HG03159 (cell line): Measurements from ENCODE around the gene ACSS3.
"Not testable (repeated sequence)": the region's sequence is repeated elsewhere in the genome, so short reads cannot be mapped to it uniquely, and the experiment has no call there.

Experiments
- ATAC-seq: cut with Tn5 transposase; IDR thresholded peaks from one replicate; pipeline ENCODE4 v1.9.1; 2021; ENCODE audit warnings: mild to moderate bottlenecking, moderate library complexity; ENCODE audit not compliant: unreplicated experiment

ACSS3 gene

GRCh38 chr12:81164827-81165226 is 86.9 kb downstream of the ACSS3 start:
- ATAC-seq = no peak

DNA sequence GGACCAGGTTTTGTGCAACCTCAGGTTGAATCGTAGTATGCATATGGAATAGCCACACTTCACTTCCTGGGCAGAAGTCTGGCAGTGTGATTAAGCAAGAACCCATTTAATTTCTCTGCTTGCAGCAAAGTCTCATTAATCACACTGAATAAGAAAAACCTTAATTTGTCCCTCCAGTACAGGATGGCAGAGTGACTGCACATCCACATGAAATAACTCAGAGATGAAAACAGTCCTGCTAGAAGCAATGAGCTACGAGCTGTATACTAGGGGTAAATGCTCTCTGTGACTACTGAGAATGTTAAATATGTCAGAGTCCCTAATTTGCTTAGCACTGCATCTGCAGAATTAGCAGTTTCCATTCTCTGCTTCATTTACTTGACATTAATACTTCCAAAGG is 88.9 kb downstream of the ACSS3 start:
- no peak for ATAC-seq

GRCh38 chr12:81167694-81168093 is 89.8 kb downstream of the ACSS3 start:
- no peak for ATAC-seq

GRCh38 chr12:81168445-81168844 is 90.6 kb downstream of the ACSS3 start:
- ATAC-seq = no peak

- no peak for ATAC-seq
Observed at GRCh38 chr12:81170072-81170471, 92.2 kb downstream of the ACSS3 start.

DNA sequence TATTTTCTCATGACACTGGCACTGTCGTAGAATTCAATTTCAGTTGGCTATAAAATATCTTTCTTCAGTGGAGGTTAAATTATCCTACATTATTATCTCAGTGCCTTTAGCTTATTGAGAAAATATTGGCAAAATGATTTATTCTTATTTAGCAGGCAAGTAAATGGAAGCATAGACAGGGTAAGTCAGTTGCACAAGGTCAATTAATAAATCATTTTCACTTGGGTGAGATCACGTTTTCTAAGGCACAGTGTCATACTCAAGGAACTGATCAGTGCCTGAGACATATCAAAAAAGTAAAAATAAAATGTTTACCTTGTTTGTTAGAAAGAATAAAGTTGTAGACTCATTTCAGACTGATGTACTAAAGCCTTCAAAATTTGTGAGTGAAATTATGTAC is 95.0 kb downstream of the ACSS3 start:
- no peak for ATAC-seq

- no peak for ATAC-seq
Observed at GRCh38 chr12:81174664-81175063, 96.8 kb downstream of the ACSS3 start.

DNA sequence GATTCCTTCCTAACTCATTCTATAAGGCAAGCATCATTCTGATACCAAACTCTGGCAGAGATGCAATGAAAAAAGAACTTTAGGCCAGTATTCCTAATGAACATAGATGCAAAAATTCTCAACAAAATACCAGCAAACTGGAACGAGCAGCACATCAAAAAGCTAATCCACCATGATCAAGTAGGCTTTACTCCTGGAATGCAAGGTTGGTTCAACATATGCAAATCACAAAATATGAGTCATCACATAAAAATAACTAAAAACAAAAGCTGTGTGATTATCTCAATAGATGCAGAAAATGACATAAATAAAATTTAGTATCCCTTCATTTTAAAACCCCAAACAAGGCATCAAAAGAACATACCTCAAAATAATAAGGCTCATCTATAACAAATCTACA is 98.9 kb downstream of the ACSS3 start:
- ATAC-seq = no peak

- no peak for ATAC-seq
Observed at GRCh38 chr12:81181691-81182090, 103.8 kb downstream of the ACSS3 start.

- ATAC-seq = no peak
Observed at GRCh38 chr12:81187686-81188085, 109.8 kb downstream of the ACSS3 start.

DNA sequence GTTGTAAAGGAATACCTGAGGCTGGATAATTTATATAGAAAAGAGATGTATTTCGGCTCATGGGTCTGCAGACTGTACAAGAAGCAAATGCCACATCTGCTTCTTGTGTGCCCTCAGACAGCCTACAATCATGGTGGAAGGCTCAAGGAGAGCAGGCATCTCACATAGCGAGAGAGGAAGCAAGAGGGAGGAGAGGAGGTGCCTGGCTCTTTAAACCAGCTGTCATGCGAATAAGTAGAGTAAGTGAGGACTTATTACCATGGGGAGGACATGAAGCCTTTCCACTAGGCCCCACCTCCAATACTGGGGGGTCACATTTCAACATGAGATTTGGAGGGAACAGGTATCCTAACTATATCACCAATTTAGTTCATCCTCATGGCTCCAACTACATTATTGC is 118.7 kb downstream of the ACSS3 start:
- ATAC-seq = no peak

- not testable (repeated sequence) for ATAC-seq
Observed at GRCh38 chr12:81200561-81200960, 122.7 kb downstream of the ACSS3 start.

DNA sequence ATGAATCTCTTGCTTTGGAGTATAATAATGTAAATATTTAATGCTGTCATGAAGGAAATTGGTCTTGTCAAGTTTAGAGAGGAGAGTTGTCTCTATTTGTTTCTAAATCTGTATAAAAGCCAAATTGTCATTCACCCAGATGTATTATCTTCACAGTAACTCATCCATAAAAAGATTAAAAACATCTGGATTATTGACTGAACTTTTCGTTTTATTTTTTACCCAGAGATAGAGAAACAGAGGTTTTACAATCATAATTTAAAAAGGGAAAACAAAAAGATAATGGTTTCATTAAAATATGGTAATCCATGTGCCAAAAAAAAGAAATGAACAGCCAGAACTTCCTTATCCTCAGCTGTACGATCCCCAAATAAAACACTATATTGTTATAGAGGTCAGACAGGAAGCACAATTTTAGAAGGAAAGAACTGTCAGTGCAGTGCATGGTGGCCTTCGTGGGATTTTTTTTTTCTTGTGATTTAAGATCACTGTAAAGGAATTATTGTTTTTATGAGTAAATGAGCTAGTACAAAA is 125.9 kb downstream of the ACSS3 start:
- no peak for ATAC-seq

DNA sequence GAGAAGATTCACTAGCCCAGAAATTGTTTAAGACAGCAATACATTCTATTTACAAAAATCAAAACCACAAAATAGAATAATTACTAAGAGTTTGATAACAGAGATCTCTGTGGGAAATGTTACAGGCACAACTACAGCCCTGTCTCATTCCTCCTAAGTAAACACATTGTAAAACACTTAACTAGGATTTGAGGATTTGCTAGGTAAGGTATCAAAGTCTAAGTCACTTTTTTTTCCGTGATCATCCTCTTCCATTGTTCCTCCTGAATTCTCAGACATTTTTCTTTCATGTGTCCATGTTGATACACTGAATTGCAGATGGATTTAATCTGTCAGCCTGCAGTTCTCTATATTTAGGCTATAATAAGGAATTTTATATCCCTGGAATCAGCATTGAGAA is 127.5 kb downstream of the ACSS3 start:
- no peak for ATAC-seq

DNA sequence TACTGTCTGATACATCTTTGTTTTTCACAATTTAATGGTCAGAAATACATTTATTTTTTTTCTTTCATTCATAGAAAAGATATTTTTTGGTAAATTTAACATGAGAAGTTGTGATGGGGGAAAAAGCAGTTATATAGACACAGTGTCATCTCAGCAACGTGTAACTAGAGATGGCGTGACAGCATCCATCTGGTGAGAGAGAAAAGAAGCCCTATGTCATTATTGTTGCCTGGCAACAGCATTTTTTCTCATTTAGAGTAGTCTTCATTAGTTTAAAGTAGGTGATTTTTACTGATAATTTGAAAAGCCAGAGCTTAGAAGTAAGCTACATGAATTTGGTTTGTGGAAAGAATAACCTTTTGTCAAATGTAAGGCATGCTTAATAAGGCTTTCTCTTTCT is 128.6 kb downstream of the ACSS3 start:
- no peak for ATAC-seq

GRCh38 chr12:81207173-81207572 is 129.3 kb downstream of the ACSS3 start:
- ATAC-seq = no peak

GRCh38 chr12:81207664-81208063 is 129.8 kb downstream of the ACSS3 start:
- no peak for ATAC-seq

GRCh38 chr12:81208187-81208911 is 130.5 kb downstream of the ACSS3 start:
- ATAC-seq = no peak

- ATAC-seq = no peak
Observed at GRCh38 chr12:81209012-81209411, 131.1 kb downstream of the ACSS3 start.

GRCh38 chr12:81209772-81210225 is 131.9 kb downstream of the ACSS3 start:
- ATAC-seq = not testable (repeated sequence)

DNA sequence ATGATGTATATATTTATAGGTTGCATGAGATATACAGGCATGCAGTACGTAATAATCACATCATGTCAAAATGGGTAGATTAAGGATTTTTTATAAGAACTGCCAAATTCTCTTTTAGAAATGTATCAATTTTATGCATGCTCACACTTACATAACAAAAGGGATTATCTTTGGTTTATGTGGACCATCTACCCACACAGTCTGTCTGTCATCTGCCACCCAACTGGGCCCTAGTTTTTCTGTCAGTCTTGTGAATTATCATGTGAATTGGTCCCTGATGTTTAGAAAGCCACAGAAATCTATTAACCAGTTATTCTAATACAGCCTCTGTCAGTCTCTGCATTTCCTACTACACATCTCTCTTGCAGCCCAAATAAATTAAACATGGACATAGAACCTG is 133.4 kb downstream of the ACSS3 start:
- ATAC-seq = no peak

- no peak for ATAC-seq
Observed at GRCh38 chr12:81212996-81213696, 135.3 kb downstream of the ACSS3 start.
